ENCODE measurements around the gene DCDC2. TPM values are rescaled to one million over a fixed set of nuclear protein-coding genes. Genes with fewer than 3 reads are reported as not detected.

The DCDC2 gene
- total RNA-seq, 1 donor from 2014 or later: 1.4 TPM

GRCh38 chr6:24397631-24398030 is 39.8 kb upstream of the DCDC2 start:
- H3K27me3 Mint-ChIP-seq (ENCODE audit: low read depth): peaks cover 2% of the 10 kb centered on the region
- peaks cover 17% of the 10 kb centered on the region for H3K9me3 Mint-ChIP-seq
- peaks cover 31% of the 10 kb centered on the region for H3K4me1 Mint-ChIP-seq
- H3K36me3 Mint-ChIP-seq: no peaks in the 10 kb centered on the region
- no peak for DNase-seq (ENCODE audit: low spot score in 2 of 2, unreplicated experiment in 2 of 2)
- no peak overlapping the region for H3K4me3 Mint-ChIP-seq
- H3K27ac Mint-ChIP-seq: no peak overlapping the region
- TF ChIP-seq, protein P1, sequence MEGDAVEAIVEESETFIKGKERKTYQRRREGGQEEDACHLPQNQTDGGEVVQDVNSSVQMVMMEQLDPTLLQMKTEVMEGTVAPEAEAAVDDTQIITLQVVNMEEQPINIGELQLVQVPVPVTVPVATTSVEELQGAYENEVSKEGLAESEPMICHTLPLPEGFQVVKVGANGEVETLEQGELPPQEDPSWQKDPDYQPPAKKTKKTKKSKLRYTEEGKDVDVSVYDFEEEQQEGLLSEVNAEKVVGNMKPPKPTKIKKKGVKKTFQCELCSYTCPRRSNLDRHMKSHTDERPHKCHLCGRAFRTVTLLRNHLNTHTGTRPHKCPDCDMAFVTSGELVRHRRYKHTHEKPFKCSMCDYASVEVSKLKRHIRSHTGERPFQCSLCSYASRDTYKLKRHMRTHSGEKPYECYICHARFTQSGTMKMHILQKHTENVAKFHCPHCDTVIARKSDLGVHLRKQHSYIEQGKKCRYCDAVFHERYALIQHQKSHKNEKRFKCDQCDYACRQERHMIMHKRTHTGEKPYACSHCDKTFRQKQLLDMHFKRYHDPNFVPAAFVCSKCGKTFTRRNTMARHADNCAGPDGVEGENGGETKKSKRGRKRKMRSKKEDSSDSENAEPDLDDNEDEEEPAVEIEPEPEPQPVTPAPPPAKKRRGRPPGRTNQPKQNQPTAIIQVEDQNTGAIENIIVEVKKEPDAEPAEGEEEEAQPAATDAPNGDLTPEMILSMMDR (IDR thresholded peaks at IDR 0.05; ENCODE audit: unreplicated experiment): no peak

GRCh38 chr6:24396824-24397223 is 39.0 kb upstream of the DCDC2 start:
- Mint-ChIP-seq H3K9me3 (peaks cover 17% of the 10 kb centered on the region), H3K4me3 (no peak overlapping the region), H3K27ac (no peak overlapping the region), H3K36me3 (no peaks in the 10 kb centered on the region), H3K27me3 (ENCODE audit: low read depth) (peaks cover 2% of the 10 kb centered on the region), H3K4me1 (peaks cover 23% of the 10 kb centered on the region)
- TF ChIP-seq, protein P1 (IDR thresholded peaks at IDR 0.05; ENCODE audit: unreplicated experiment): no peak
- no peak for DNase-seq (ENCODE audit: low spot score in 2 of 2, unreplicated experiment in 2 of 2)

- H3K9me3 Mint-ChIP-seq: peaks cover 17% of the 10 kb centered on the region
These were observed 37.0 kb upstream of the DCDC2 start for GRCh38 chr6:24394780-24395437.

DNA sequence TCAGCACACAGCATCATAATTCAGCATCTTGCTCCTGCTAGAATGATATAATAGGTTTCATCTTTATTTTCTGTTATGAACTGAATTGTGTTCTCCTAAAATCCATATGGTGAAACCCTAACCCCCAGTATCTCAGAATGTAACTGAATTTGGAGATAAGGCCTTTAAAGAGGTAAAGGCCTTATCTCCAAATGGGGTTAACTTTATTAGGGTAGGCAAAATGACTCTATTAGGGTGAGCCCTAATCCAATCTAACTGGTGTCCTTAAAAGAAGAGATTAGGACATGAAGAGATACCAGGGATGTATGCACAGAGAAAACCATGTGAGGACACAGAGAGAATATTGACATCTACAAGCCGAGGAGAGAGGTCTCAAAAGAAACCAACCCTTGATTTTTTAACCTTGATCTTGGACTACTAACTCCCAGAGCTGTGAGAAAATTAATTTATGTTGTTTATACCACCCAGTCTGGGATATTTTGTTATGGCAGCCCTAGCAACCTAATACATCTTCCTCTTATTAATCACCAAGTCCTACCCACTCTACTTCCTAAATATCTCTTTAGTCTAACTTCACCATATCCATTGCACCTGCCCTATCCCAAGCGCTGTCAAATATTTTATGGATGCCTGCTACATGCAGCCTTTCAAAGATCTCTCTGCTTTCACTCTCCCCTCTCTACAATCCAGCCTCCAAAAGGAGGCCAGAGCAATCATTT is 36.4 kb upstream of the DCDC2 start:
- H3K27me3 Mint-ChIP-seq (ENCODE audit: low read depth): peaks cover under 1% of the 10 kb centered on the region
- no peaks in the 10 kb centered on the region for H3K36me3 Mint-ChIP-seq
- DNase-seq (ENCODE audit: low spot score in 2 of 2, unreplicated experiment in 2 of 2): no peak
- H3K9me3 Mint-ChIP-seq: peaks cover 17% of the 10 kb centered on the region
- no peak overlapping the region for H3K4me3 Mint-ChIP-seq
- no peak overlapping the region for H3K27ac Mint-ChIP-seq
- TF ChIP-seq, protein P1 (IDR thresholded peaks at IDR 0.05; ENCODE audit: unreplicated experiment): no peak
- H3K4me1 Mint-ChIP-seq: no peaks in the 10 kb centered on the region

More at GRCh38 chr6:24394780-24395437, 37.0 kb upstream of the DCDC2 start:
- Mint-ChIP-seq H3K36me3 (no peaks in the 10 kb centered on the region), H3K4me1 (peaks cover 7% of the 10 kb centered on the region), H3K27me3 (ENCODE audit: low read depth) (peaks cover 2% of the 10 kb centered on the region), H3K27ac (no peak overlapping the region), H3K4me3 (no peak overlapping the region)
- TF ChIP-seq, protein P1 (IDR thresholded peaks at IDR 0.05; ENCODE audit: unreplicated experiment): no peak
- DNase-seq (ENCODE audit: low spot score in 2 of 2, unreplicated experiment in 2 of 2): no peak

GRCh38 chr6:24391756-24392405 is 34.0 kb upstream of the DCDC2 start:
- Mint-ChIP-seq H3K27ac (no peak overlapping the region), H3K4me3 (no peak overlapping the region), H3K9me3 (peaks cover 9% of the 10 kb centered on the region), H3K4me1 (peaks cover 5% of the 10 kb centered on the region), H3K27me3 (ENCODE audit: low read depth) (no peaks in the 10 kb centered on the region), H3K36me3 (no peaks in the 10 kb centered on the region)
- DNase-seq (ENCODE audit: low spot score in 2 of 2, unreplicated experiment in 2 of 2): no peak
- TF ChIP-seq, protein P1 (IDR thresholded peaks at IDR 0.05; ENCODE audit: unreplicated experiment): no peak
